ENCODE data around the gene LIMK1. TPM values are rescaled to one million over a fixed set of nuclear protein-coding genes. Genes with fewer than 3 reads are reported as not detected.

Gene LIMK1
- total and polyA plus RNA-seq, 9 donors: 9.6 to 21.9 (median 16.8) TPM

Other genes starting within 250 kb of the LIMK1 start
- 1.7 TPM for gene METTL27, start 241.3 kb upstream of the LIMK1 start, total RNA-seq
- gene METTL27, start 241.3 kb upstream of the LIMK1 start, polyA plus RNA-seq (ENCODE audit: insufficient read depth in 1 of 8, insufficient read length in 8 of 8, low replicate concordance in 1 of 8): 1 to 10 TPM in 6 of 8 donors, under 1 TPM in 2; 0.56 to 3.2 (median 1.9) TPM
- not detected for gene TMEM270, start 222.6 kb upstream of the LIMK1 start, total RNA-seq
- gene TMEM270, start 222.6 kb upstream of the LIMK1 start, polyA plus RNA-seq (ENCODE audit: insufficient read depth in 1 of 8, insufficient read length in 8 of 8, low replicate concordance in 1 of 8): not detected
- 142 TPM for gene ELN, start 55.6 kb upstream of the LIMK1 start, total RNA-seq
- gene ELN, start 55.6 kb upstream of the LIMK1 start, polyA plus RNA-seq (ENCODE audit: insufficient read depth in 1 of 8, insufficient read length in 8 of 8, low replicate concordance in 1 of 8): 100 to 1,000 TPM in 6 of 8 donors, 10 to 100 TPM in 2; 60.4 to 217 (median 161) TPM
- gene EIF4H, start 90.6 kb downstream of the LIMK1 start, total RNA-seq: 141 TPM
- 100 to 1,000 TPM; 204 to 248 (median 230) TPM for gene EIF4H, start 90.6 kb downstream of the LIMK1 start, polyA plus RNA-seq (ENCODE audit: insufficient read depth in 1 of 8, insufficient read length in 8 of 8, low replicate concordance in 1 of 8)
- 2.1 TPM for gene LAT2, start 126.2 kb downstream of the LIMK1 start, total RNA-seq
- 1 to 10 TPM; 3.5 to 4.6 (median 3.9) TPM for gene LAT2, start 126.2 kb downstream of the LIMK1 start, polyA plus RNA-seq (ENCODE audit: insufficient read depth in 1 of 8, insufficient read length in 8 of 8, low replicate concordance in 1 of 8)
- gene RFC2, start 170.6 kb downstream of the LIMK1 start, total RNA-seq: 27.5 TPM
- 10 to 100 TPM; 30.3 to 39.5 (median 38.3) TPM for gene RFC2, start 170.6 kb downstream of the LIMK1 start, polyA plus RNA-seq (ENCODE audit: insufficient read depth in 1 of 8, insufficient read length in 8 of 8, low replicate concordance in 1 of 8)
- gene CLIP2, start 205.6 kb downstream of the LIMK1 start, total RNA-seq: 11.0 TPM
- gene CLIP2, start 205.6 kb downstream of the LIMK1 start, polyA plus RNA-seq (ENCODE audit: insufficient read depth in 1 of 8, insufficient read length in 8 of 8, low replicate concordance in 1 of 8): 10 to 100 TPM; 14.1 to 30.3 (median 21.2) TPM

Measured in muscle of leg (tissue), 9 donors.